ENCODE measurements around the gene NAPB. TPM values are rescaled to one million over a fixed set of nuclear protein-coding genes. Genes with fewer than 3 reads are reported as not detected.

Gene NAPB
- total RNA-seq, 6 experiments from 2014 or later = 3.2 to 5.8 (median 4.9) TPM

DNA sequence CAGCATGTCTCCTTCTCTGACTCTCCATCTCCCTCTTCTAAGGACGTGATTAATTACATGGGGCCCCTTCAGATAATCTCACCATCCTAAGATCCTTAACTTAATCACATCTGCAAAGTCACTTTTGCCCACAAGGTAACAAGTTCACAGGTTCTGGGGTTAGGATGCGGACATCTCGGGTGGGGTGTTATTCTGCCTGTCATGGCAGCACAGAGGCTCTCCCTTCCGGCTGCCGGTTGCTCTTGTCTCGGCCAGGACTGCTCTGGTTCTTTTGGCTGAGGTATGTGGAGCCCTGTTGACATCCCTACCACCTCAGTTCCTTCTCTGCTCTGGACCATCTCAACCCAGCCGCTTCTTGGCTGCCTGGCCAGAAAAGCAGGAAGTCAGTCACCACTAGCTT is 35.6 kb upstream of the NAPB start:
- Histone ChIP-seq H3K27me3 (no peaks in the 10 kb centered on the region), H3K9me3 (no peaks in the 10 kb centered on the region), H3K4me1 (no peaks in the 10 kb centered on the region), H3K36me3 (no peaks in the 10 kb centered on the region), H3K27ac (no peak overlapping the region), H3K4me3 (no peak overlapping the region)
- 75% methylated on average over 7 of the region's 7 CpGs for WGBS (ENCODE audit: insufficient coverage, low coverage, low lambda C conversion rate, missing lambda C conversion rate)
- ATAC-seq (peak in 1 of 4 donors; percentile 14), DNase-seq (no peak)
- intact Hi-C loops (cut with DNase I) = no loop called here
- TF ChIP-seq POLR2A (IDR thresholded peaks at IDR 0.05) = no peak
- no peak for TF ChIP-seq CTCF (IDR thresholded peaks at IDR 0.05)

GRCh38 chr20:23456409-23456808 is 35.1 kb upstream of the NAPB start:
- TF ChIP-seq CTCF (IDR thresholded peaks at IDR 0.05) (no peak), POLR2A (IDR thresholded peaks at IDR 0.05) (no peak)
- no peaks in the 10 kb centered on the region for H3K4me1 ChIP-seq
- no peaks in the 10 kb centered on the region for H3K27me3 ChIP-seq
- H3K27ac ChIP-seq = no peak overlapping the region
- intact Hi-C loops (cut with DNase I) = no loop called here
- WGBS (ENCODE audit: insufficient coverage, low coverage, low lambda C conversion rate, missing lambda C conversion rate) = 0% methylated on average over 2 of the region's 3 CpGs
- ATAC-seq (no peak), DNase-seq (no peak)
- no peak overlapping the region for H3K4me3 ChIP-seq
- no peaks in the 10 kb centered on the region for H3K36me3 ChIP-seq
- no peaks in the 10 kb centered on the region for H3K9me3 ChIP-seq

GRCh38 chr20:23455639-23456038 is 34.4 kb upstream of the NAPB start:
- H3K9me3 ChIP-seq = no peaks in the 10 kb centered on the region
- intact Hi-C loops (cut with DNase I) = no loop called here
- no CpG with 5 or more reads among the region's 7 CpGs for WGBS (ENCODE audit: insufficient coverage, low coverage, low lambda C conversion rate, missing lambda C conversion rate)

DNA sequence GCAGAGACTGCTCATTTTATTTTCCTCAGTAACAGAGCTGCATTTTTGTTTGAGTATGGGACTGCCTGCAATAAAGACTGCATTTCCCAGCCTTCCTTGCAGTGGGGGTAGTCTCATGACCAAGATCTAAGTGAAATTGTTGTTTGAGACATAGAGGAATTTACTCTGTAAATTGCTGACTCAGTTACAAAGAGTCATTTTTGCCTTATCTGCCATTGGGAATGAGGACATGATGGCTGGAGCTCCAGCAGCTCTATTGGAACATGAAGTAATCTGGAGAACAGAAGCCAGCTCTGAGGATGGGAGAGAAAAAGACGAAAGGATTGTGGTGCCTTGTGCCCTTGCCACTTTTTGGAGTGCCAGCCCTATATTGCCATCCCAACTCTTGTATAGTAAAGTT is 33.5 kb upstream of the NAPB start:
- Histone ChIP-seq H3K4me1 (no peaks in the 10 kb centered on the region), H3K27ac (no peak overlapping the region), H3K9me3 (no peaks in the 10 kb centered on the region), H3K4me3 (no peak overlapping the region), H3K36me3 (no peaks in the 10 kb centered on the region), H3K27me3 (no peaks in the 10 kb centered on the region)
- WGBS (ENCODE audit: insufficient coverage, low coverage, low lambda C conversion rate, missing lambda C conversion rate) = 62% methylated on average over 1 of the region's 1 CpG
- ATAC-seq (no peak), DNase-seq (no peak)
- intact Hi-C loops (cut with DNase I) = no loop called here
- TF ChIP-seq CTCF (IDR thresholded peaks at IDR 0.05) (no peak), POLR2A (IDR thresholded peaks at IDR 0.05) (no peak)

More at GRCh38 chr20:23455639-23456038, 34.4 kb upstream of the NAPB start:
- ATAC-seq (no peak), DNase-seq (no peak)
- no peak for TF ChIP-seq CTCF (IDR thresholded peaks at IDR 0.05)
- TF ChIP-seq POLR2A (IDR thresholded peaks at IDR 0.05) = no peak
- Histone ChIP-seq H3K27me3 (no peaks in the 10 kb centered on the region), H3K4me3 (no peak overlapping the region), H3K36me3 (no peaks in the 10 kb centered on the region), H3K27ac (no peak overlapping the region), H3K4me1 (no peaks in the 10 kb centered on the region)

Measured in right lobe of liver (tissue), 6 donors.